Measurements from ENCODE around the gene PRSS16. TPM values are rescaled to one million over a fixed set of nuclear protein-coding genes. Genes with fewer than 3 reads are reported as not detected.

The PRSS16 gene
- total RNA-seq, 1 experiment from 2014 or later, result 0.36 TPM

- DNase-seq (ENCODE audit: low read depth), result no peak
Observed at GRCh38 chr6:27283279-27283678, 35.8 kb downstream of the PRSS16 start.

DNA sequence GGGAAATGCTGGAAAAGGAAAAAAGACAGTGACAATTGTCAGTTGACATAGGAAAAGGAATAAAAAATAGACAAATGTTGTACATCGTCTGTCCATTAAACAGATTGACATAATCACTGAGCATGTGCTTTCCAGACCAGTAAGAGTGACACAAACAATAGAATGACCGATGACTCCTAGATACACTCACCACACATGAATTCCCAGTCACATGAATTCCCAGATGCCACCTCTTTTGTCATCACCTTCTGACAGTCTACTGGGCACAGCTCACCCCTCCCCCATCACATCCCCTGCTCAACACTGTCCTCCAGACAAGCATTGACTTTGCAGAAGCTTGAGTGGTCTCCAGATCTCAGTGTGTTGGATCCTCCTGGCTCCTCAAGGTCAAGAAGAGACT lies 38.6 kb downstream of the PRSS16 start:
- DNase-seq (ENCODE audit: low read depth), result no peak

DNA sequence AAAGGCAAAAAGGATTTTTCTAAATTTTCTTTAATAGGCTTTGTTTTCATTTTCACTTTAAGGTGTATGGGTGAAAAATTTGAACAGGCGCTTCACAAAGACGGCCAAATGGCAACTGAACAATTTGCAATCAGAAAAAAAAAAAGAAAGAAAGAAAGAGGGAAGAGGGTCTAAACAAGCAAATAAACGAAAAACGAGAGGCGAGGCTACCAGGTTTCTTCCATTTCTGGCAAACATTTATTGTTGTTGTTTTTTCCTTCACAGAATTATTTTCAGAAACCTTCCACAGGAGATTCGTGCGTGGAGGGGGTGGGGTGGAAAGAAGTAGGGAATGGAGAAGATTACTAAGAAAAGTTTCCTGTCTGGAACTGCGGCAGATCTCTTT lies 40.2 kb downstream of the PRSS16 start:
- no peak for DNase-seq (ENCODE audit: low read depth)

DNA sequence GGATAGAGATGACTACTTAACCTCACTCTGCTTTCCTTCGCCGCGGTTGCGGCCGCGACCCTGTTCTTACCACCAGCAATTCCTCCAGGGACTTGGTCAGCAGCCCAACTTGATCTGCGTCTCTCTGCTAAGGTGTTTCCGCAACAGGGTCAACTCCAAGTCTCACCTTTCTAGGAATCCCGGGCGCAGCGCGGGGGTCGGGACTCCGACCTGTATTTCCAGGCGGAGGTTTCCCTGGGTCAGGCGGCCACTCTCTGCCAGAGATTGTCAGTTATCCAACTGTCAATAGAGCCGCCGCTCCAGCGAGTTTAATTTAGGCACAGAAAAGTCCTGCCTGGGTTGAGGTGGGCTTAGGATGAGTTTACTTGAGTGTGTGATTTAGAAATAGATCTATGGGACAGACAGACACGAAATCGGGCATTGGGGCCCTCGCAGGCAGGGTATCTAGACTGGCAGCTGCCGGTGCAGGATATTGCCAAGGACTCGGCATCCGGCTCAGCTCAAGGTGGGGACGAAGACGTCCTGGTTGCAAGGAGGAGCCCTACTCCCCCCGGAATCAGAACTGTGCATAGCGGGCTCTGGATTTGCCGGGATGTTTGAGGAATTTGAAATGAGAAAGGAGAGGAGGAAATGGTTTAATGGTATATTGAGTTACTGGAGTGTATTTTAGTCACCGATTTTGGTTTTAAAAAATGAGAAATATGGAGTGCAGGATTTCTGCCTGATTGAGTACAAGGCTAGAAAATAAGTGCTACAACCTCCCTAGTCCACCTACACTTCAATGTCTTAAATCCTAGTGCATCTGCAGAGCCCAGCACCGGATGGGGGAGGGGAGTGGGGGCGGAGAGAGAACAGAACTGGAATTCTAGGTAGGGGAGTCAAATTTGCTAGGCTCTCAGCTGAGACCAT lies 40.9 kb downstream of the PRSS16 start:
- no peak for DNase-seq (ENCODE audit: low read depth)

- peak; percentile 51 for DNase-seq (ENCODE audit: low read depth)
Observed at GRCh38 chr6:27290065-27290849, 42.8 kb downstream of the PRSS16 start.

DNA sequence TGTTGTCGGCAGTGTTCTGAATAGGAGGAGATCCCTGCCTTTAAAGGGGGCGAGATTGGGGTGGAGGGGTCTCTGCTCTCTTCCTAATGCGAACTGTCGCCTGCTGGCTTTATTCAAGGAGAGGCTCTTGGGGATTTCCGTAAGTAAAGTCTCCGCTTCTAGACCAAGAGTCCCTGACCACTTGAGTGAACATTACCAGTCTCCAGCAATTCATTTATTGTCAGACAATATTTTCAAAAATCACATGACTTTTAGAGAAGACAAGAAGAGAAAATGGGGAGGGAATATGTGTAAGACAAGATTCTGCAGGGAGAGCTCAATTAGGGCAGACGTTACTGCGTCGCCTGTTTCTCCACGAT lies 43.3 kb downstream of the PRSS16 start:
- DNase-seq (ENCODE audit: low read depth), result no peak

DNA sequence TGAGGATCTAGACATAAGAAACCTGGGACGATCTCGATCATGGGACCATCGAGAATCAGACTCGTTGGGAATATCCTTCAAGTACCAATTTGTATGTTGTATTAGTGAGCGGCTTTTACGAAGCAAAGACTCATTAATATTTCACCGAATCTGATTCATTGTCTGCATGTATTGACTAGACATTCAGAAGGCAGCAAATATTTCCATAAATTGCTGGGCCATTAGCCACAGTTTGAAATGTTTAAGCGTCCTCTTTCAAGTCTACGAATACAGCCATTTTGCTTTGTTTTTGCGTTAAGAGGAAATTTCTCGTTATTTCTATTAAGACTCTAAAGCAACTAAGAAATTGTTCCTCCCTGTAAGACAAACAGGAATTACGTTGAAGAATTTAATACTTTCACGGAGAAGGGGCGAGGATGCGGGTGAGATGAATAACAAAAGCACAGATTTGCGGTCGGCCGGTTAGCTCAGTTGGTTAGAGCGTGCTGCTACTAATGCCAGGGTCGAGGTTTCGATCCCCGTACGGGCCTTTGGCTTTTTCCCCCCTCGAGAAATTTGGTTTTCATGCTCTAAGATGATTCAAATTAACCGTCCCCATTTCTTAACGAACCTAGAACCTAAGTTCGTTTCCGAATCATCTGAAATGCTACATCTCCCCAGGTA lies 46.1 kb downstream of the PRSS16 start:
- peak; percentile 61 for DNase-seq (ENCODE audit: low read depth)

- peak; percentile 29 for DNase-seq (ENCODE audit: low read depth)
Observed at GRCh38 chr6:27294409-27294808, 46.9 kb downstream of the PRSS16 start.

DNA sequence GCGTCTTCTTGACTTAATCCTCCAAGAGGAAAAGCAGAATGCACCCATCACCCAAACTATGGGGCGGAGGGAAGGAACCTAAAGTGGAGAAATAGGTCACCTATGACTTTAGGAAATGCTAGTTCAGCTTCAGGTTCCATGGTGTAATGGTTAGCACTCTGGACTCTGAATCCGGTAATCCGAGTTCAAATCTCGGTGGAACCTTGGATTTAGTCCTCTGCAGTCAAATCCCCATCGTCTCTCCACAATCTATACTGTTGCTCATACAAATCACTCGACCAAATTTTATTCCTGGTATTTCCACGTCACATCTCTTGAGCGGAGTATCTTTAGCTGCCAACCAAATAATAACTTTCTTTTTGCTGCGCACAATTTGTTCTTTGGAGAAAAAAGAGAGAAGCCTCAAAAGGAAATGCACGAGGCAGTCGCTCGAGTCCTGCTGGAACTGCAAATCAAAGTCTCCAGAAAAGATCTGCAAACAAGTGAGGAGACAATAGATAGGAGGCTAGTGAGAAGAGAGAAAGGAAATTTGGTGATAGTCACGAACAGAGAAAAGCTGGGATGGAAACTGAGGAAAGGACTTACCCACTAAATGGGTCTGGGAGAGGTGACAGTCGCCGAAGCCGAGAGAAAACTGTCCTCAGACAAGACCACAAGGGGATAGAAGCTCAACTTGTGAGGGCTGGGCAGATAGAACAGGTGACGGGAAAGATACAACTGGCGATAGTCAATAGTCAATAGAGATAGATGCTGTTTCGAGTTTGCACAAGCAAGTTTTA lies 48.0 kb downstream of the PRSS16 start:
- DNase-seq (ENCODE audit: low read depth), result peak; percentile 67

DNA sequence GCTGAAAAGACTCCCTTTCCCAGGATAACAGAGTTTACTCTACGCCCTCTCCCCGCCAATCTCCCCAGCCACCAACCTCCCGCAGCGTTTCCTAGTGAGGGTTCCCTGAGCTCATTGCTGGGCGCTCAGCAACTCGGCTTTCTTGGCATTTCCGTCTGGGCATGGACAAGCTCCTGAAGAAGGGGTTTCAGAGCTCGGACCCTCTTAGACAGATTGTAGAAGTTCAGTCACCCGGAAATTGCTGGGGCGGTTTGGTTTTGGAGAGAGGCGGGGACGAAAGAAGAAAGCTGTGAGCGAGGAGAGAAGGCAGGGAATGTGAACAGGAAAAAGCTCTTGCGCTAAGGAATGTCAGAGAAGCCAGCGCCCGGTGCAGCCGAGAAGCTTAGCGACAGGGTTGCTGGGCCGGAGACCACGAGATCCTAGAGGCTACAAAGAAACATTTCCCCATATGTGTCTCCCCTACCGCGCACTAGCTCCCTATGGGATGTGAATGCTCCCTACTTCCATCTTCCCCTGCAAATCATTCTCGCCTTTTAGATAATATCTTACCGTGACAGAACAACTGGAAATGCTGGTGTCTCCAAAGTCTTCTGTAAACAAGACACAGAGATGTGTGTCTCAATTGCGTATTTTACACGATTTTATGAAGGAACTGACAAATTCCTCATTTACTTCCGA lies 48.7 kb downstream of the PRSS16 start:
- DNase-seq (ENCODE audit: low read depth), result peak; percentile 64

DNA sequence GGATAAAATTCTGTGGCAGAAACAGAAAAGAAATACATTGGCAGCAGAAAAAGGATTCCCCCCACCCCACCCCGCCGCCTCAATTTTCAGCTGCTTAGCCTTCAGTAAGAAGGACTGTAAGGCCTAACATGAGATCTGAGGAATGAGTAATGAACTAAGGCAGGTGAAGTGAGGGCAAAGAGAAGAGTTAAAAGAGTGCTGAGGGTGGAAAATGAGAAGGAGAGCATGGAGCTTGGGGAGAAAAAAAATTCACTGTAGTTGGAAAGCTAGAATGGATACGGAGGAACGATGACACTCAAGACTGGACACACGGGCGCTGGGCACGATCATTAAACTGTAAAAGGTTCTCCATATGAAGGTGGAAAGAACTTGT lies 50.0 kb downstream of the PRSS16 start:
- DNase-seq (ENCODE audit: low read depth), result no peak

DNA sequence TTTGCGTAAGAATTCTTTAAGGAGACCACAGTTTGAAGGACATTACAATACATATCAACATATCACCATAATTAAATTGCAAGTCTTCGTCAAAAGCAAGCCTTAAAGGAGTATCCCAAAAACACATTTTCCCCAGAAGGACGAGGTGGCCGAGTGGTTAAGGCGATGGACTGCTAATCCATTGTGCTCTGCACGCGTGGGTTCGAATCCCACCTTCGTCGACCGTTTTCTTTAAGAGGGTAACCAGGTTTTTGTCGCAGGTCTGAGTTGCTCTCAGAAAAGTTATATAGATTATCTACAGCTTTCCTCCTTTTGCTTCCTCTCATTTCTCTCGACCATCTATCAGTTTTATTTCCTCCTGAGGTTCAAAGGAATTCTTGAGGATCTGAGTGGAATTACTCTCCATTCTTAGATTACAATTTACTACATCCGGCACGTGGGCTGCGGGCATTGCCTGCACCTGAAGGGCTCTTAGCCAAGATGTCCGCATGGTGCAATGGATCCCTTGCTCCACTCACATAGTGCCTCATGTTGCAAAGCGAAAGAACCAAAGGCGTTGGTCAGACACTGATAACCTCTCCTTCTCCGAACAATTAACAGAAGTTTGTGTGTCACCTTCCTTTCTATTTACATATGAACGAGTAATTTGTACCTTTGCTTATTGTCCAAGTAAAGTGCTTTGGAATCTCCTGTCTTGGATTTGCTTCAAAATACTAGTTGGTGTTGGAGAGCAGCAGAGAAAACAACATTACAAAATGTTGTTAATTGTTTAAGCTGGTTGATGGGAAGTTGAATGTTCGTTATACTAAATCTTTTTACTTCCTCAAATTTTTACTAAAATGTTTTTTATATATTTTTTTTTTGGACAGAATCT lies 50.6 kb downstream of the PRSS16 start:
- DNase-seq (ENCODE audit: low read depth), result peak; percentile 55

- no peak for DNase-seq (ENCODE audit: low read depth)
Observed at GRCh38 chr6:27303613-27304272, 56.2 kb downstream of the PRSS16 start.

Other genes with a start within 250 kb of the PRSS16 start
- 0.12 TPM in 1 of 2 replicates, not detected in the other for gene POM121L2, start 64.6 kb downstream of the PRSS16 start, total RNA-seq (2014; rRNA removed; shearing (Covaris generic))
- gene ZNF391, start 141.1 kb downstream of the PRSS16 start, total RNA-seq (2014; rRNA removed; shearing (Covaris generic)), result 2.5 and 3.7 TPM in 2 replicates
- 16.4 and 24.2 TPM in 2 replicates for gene ZNF184, start 225.4 kb downstream of the PRSS16 start, total RNA-seq (2014; rRNA removed; shearing (Covaris generic))

Measured in RPMI7951 (cell line).